Activated CD8-positive, alpha-beta memory T cell treated with anti-CD3 and anti-CD28 coated beads, Interleukin-2, amount 50 U/mL, for 1 hour (primary cell): ENCODE measurements around the gene SBF1.
"Not testable (repeated sequence)": the region's sequence is repeated elsewhere in the genome, so short reads cannot be mapped to it uniquely, and the experiment has no call there.

ENCODE experiments used
- DNase-seq: peaks from one replicate; pipeline ENCODE4 v3.0.0-alpha.2; 2020; ENCODE audit errors: extremely low read depth

The SBF1 gene

GRCh38 chr22:50432131-50432876 is 42.5 kb downstream of the SBF1 start:
- DNase-seq = no peak

DNA sequence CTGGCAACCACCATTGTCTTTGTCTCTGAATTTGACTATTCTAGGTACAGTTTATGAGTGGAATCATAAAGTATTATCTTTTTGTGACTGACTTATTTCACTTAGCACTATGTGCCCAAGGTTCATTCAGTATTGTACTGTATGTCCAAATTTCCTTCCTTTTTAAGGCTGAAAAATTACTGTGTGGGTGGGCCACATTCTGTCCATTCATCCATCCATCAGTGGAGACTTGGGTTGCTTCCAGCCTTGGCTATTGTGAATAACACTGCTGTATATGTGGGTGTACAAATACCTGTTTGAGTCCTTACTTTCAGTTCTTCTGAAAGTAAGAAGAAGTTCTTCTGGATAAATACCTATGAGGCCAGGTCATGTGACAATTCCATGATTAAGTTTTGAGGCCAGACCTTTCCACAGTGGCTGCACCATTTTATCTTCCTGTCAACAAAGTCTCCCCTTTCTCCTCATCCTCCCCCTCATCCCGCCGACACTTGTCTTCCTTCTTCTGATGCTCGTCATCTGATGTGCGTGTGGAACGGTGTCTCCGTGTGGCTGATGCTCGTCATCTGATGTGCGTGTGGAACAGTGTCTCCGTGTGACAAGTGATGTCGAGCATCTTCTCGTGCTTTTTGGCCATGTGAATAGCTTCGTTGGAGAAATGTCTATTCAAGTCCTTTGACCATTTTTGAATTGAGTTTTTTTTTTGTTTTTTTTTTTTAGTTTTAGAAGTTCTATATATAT is 49.5 kb downstream of the SBF1 start:
- no peak for DNase-seq

DNA sequence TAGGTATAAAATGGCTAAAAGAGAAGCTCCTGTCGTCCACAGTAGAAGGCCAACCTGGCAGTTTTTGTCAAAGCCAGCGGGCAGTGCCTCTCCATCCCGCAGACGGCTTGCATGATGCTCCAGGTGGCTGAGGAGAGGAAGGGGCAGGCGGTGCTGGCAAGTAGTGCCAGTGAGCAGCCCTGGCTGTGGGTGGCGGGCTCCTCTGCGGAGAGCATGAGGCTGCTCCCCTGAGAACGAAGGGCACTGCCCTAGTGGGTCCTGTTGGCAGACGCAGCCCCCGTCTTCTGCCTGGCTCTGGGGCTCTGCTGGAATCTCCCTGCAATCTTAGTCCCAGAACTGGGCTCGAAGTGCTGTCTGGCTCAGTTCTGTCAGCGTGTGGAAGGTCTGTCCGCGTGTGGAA is 50.9 kb downstream of the SBF1 start:
- no peak for DNase-seq

DNA sequence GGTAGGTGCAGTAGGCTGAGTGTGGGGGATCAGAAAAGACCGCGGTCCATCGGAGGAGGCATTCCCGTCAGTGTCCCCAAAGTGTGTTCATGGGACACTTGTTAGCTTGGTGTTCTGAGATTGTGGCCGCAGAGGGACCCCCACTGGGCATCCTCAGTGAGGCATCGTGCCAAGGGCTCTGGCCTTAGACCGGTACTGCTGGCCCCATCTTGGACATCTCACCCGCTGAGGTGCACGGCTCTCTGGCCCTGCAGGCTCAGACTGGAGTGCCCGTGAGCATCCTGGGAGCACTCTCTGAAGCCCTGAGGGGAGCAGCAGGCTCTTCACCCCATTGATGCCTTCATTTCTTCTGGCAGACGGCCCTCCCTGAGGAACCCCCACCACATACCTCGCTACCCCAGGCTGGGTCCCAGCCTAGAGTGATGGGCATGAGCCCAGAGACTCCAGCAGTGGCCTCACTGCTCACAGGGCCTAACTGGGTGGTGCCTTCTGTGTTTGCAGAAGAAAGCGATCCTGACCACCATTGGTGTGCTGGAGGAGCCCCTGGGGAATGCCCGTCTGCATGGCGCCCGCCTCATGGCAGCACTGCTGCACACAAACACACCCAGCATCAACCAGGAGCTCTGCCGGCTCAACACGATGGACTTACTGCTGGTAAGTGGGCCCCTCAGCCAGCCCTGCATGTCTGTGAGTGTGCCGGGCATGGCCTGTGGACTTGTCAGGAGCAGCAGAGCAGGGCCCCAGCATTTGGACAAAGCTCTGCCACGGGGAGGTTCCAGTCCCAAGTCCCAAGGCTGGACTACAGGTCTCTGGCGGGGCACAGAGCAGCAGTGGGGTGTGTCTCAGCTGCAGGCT is 51.6 kb downstream of the SBF1 start:
- no peak for DNase-seq

- no peak for DNase-seq
These were observed 52.8 kb downstream of the SBF1 start for GRCh38 chr22:50422046-50422445.

DNA sequence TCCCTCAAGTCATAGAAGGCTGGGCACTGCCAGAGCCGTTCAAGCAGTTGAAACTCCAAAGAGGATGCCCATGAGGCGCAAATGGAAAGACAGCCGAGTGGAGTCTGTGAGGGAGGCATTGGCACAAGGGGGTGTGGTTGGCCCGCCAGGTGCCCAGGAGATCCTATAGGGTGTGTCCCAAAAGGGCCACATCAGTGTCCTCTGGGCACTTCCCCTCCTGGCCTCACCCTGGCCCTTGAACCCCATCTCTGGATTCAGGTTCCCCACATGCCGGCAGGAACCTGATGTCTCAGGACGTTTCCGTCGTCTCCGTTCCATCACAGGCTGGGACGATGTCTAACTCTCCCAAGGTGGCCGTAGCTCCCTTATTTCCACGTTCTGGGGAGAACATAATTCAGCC is 54.3 kb downstream of the SBF1 start:
- DNase-seq = no peak

GRCh38 chr22:50420015-50420414 is 54.8 kb downstream of the SBF1 start:
- DNase-seq = no peak

DNA sequence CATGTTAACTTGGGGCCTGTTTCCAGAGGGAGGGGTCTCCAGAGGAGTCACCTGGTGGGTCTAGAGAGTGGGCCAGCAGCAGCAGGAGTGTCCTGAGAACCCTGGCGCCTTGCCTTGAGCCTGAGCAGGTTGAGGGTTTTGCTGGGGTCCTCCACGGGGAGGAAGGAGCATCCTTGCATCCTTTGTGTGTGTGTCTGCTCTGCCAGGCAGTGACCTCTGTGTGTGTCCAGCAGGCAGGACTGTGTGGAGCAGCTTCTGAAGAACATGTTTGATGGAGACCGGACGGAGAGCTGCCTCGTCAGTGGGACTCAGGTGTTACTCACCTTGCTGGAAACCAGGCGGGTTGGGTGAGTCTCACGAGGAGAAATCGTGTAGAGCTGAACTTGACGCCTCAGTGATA is 55.7 kb downstream of the SBF1 start:
- no peak for DNase-seq

DNA sequence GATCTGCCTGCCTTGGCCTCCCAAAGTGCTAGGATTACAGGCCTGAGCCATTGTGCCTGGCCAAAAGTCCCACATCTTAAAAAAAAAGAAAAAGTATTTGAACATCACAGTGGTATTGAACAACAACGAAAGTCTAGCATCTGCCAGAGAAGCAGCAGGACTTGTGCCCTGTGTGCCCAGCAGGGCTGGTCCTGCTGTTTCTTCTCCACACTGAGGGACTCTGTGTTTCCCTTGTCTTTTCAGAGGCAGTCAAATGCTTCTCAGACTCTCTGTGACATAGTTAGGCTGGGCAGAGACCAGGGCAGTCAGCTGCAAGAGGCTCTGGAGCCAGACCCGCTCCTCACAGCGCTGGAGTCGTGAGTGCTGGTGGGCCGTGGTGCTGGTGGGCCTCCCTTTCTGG is 56.2 kb downstream of the SBF1 start:
- DNase-seq = no peak

- no peak for DNase-seq
These were observed 57.2 kb downstream of the SBF1 start for GRCh38 chr22:50417411-50418210.

- DNase-seq = no peak
These were observed 57.8 kb downstream of the SBF1 start for GRCh38 chr22:50416996-50417395.

- no peak for DNase-seq
These were observed 59.4 kb downstream of the SBF1 start for GRCh38 chr22:50415426-50415825.

DNA sequence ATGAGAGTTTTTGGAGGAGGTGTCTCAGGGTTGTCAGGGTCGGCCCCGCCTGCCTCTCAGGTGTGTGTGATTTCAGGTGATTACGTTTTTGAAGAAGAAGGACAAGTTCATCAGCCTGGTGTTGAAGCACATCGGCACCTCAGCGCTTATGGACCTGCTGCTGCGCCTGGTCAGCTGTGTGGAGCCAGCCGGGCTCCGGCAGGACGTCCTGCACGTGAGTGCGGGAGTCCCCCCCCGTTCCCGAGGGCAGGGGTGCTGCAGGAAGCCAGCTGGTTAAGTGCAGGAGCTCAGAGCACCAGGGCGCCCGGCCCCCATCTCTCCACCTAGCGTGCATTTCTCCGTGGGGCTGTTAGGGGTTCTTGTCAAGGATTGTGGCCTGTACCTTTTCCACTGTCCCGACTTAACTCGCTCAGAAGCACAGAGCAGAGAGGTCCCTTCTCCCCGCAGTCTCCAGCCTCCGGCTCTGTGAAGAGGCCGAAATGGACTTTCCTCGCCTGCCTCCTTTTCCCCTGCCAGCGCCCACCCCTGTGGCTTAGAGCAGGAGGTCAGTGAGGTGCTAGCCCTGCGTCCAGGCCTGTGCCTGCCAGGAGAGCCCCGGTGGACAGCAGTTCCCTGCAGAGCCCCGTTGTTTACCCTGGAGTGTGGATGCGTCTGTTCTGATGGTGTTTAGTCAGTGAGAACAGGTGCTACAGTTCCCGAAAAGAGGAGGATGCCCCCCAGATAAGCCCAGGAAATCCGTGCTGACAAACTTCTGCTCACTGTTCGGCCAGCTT is 60.2 kb downstream of the SBF1 start:
- no peak for DNase-seq

DNA sequence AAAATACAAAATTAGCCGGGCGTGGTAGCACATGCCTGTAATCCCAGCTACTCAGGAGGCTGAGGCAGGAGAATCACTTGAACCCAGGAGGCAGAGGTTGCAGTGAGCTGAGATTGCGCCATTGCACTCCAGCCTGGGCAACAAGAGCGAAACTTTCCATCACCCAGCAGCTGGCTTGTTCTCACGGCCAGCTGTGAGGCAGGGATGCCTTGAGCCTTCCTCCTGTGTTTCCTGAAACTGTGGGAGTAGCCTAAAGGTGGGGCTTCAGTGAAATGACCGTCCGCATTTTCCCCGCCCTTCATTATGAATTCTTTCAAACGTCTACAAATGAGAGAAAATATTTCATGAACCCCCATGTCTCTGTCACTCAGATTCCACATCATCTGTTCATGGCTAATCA is 65.9 kb downstream of the SBF1 start:
- not testable (repeated sequence) for DNase-seq

DNA sequence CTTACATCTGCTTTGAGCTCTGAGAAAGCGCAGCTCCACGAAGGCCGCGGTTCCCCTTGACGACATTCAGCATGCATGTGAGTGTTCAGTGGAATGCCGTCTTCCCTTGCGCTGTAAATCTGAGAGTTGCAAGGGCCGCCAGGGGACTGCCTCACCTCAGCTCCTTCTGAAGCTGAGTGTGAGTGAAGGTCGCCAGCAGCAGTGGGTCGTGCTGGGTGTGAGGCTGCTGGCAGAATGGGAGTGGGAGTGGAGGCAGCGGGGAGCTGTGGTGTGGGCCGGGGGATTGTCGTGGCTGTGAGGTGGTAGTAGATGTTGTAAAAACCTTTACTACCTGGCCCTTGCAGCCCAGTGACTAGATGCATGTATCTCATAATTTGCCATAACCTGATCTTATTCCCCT is 66.5 kb downstream of the SBF1 start:
- DNase-seq = no peak

DNA sequence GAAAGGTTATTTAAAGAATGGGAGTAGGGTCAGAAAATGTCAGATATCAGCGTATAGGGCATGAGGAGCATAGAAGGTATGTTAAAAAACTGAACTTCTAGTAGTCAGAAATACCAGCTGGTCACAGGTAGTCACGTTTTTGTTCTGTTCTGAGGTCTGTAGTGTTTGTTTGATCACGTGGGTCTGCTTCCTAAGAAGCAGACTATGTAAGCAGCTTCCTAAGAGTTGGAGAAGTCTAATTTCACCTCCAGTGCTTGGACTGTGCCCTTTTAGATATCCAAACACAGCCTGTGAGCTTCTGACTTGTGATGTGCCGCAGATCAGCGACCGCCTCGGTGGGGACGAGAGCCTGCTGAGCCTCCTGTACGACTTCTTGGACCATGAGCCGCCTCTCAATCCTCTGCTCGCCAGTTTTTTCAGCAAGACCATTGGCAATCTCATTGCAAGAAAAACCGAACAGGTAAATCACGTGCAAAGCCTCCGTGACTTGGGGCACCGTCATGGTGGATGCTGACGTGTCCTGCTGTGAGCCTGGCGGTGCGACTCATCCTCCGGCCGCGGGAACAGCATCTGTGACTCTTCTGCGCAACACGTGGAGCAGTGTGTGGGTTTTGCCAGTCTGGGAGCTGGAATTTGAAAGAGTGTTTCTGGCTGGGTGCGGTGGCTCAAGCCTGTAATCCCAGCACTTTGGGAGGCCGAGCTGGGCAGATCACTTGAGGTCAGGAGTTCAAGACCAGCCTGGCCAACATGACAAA is 68.2 kb downstream of the SBF1 start:
- DNase-seq = no peak

DNA sequence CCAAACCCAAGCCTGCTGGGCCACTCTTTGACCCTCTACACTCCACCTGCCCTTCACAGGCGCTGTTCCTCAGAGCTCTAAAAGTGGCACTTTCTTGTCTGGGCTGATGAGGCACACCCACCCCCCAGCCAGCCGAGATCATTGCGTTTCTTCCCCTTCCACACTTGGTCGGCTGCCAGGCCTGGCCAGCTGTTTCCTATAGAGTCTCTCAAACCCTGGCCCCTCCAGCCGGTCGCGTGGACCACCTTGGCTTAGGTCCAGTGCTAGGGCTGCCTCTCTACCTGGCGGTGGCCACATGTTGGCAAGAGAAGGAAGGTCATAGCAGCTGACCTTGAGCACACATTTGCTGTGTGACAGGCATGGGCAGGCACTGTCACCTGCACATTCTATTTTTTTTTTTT is 71.1 kb downstream of the SBF1 start:
- DNase-seq = no peak

DNA sequence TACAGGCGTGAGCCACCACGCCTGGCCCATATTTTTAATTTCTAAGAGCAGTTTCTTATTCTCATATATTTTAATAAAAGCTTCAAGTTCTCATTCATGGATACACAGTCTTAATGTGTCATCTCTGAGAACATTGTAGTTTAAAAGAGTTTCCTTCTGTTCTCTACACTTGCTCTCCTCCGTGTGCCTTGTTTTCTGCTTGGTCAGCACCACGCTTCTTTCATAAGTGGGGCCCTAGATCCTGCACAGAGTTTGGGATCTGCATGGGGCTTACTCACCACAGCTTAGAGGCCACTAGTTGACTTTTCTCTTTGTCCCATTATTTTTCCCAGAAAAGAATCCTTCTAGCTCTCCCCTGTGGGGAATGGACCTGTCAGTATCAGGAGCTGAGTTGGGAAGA is 72.9 kb downstream of the SBF1 start:
- no peak for DNase-seq

DNA sequence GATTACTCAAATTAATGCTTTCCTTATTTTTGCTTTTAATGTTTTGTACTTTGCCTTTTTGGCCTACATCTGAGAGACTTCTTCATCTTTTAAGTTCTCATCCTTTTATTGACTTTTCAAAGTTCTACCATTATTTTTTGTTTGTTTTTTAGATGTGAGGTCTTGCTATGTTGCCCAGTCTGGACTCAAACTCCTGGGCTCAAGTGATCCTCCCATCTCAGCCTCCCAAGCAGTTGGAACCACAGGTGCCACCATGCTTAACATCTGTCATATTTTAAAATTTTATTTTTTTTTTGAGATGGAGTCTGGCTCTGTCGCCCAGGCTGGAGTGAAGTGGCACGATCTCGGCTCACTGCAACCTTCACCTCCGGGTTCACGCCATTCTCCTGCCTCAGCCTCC is 73.9 kb downstream of the SBF1 start:
- DNase-seq = no peak

DNA sequence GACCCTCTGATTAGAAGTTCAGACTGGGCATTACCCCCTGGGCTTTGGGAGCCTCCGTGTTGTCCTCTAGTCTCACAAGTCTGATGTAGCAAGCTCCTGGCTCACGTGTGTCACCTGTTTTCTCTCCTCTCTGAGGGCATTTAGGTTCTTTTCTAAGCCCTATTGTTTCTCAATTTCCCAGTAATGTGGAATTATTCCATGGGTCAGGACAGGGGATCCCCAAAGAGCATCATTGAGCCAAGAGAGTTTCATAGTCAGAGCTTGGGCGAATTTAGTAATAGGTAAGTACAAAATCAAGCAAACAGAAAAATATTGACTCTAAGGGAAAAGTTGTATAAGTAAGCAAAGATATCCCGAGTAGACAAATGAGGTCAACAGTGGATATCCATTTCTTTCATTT is 74.4 kb downstream of the SBF1 start:
- no peak for DNase-seq
